ENCODE results near the gene TYROBP. TPM values are rescaled to one million over a fixed set of nuclear protein-coding genes. Genes with fewer than 3 reads are reported as not detected.

Gene TYROBP
- total and polyA plus RNA-seq, 2 of the 4 experiments (the other 2 are of a cell fraction), result not detected

- Histone ChIP-seq H2BK5ac (ENCODE audit: low read depth, low read length, poor library complexity, severe bottlenecking) (no peak overlapping the region), H3K4ac (ENCODE audit: low read depth, low read length) (no peak overlapping the region), H4K91ac (ENCODE audit: insufficient read depth, low read depth, low read length) (no peak overlapping the region), H3K56ac (ENCODE audit: extremely low read depth, insufficient read depth, low read length) (no peak overlapping the region), H3K9me3 (ENCODE audit: control insufficient read depth, insufficient read depth, low read length) (no peaks in the 10 kb centered on the region), H2AFZ (replicated peaks; ENCODE audit: low read length, poor library complexity) (no peak overlapping the region), H4K20me1 (ENCODE audit: insufficient read depth, low read length) (peaks cover 7% of the 10 kb centered on the region), H3K79me1 (ENCODE audit: low read depth in 1 of 2, low read length in 2 of 2) (no peaks in the 10 kb centered on the region), H4K5ac (ENCODE audit: low read depth, low read length) (no peak overlapping the region), H3K36me3 (ENCODE audit: control insufficient read depth, insufficient read depth, low read length) (peaks cover 5% of the 10 kb centered on the region; the same call in 1 of the 2 replicates), H3K4me3 (ENCODE audit: insufficient read depth, low read depth, low read length) (no peak overlapping the region), H2AK9ac (replicated peaks; ENCODE audit: low read depth, low read length, poor library complexity) (no peak overlapping the region), H2BK120ac (ENCODE audit: low read depth, low read length) (no peak overlapping the region), H3K27ac (ENCODE audit: insufficient read depth, low read length) (no peak overlapping the region), H3K27me3 (ENCODE audit: control insufficient read depth, insufficient read depth, low read length) (peaks cover 2% of the 10 kb centered on the region; the same call in 1 of the 2 replicates), H3K14ac (replicated peaks; ENCODE audit: low read depth, low read length) (no peak overlapping the region), H3K9me1 (ENCODE audit: insufficient read depth, low read length) (peaks cover 7% of the 10 kb centered on the region; the same call in 1 of the 2 replicates), H3K18ac (ENCODE audit: low read depth, low read length) (no peak overlapping the region), H3K9ac (ENCODE audit: low read depth, low read length) (no peak overlapping the region), H3K4me1 (ENCODE audit: control insufficient read depth, insufficient read depth, low read length) (no peaks in the 10 kb centered on the region), H3K23ac (ENCODE audit: low read depth, low read length) (no peak overlapping the region), H3K4me2 (ENCODE audit: low read depth, low read length) (no peak overlapping the region), H2BK20ac (ENCODE audit: low read depth, low read length) (no peak overlapping the region), H4K8ac (ENCODE audit: low read depth in 2 of 2, low read length in 2 of 2) (no peak overlapping the region), H2BK15ac (ENCODE audit: low read depth, low read length) (no peak overlapping the region), H2AK5ac (ENCODE audit: low read depth, low read length) (no peak overlapping the region)
- dilution Hi-C loops (cut with HindIII; ENCODE audit: low sequenced_read_pairs, unreplicated experiment), result no loop called here
- no peak for TF ChIP-seq RCOR1 (IDR thresholded peaks at IDR 0.05; ENCODE audit: insufficient replicate concordance, low read length)
- TF ChIP-seq, protein P1, sequence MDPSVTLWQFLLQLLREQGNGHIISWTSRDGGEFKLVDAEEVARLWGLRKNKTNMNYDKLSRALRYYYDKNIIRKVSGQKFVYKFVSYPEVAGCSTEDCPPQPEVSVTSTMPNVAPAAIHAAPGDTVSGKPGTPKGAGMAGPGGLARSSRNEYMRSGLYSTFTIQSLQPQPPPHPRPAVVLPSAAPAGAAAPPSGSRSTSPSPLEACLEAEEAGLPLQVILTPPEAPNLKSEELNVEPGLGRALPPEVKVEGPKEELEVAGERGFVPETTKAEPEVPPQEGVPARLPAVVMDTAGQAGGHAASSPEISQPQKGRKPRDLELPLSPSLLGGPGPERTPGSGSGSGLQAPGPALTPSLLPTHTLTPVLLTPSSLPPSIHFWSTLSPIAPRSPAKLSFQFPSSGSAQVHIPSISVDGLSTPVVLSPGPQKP (IDR thresholded peaks at IDR 0.05; ENCODE audit: borderline replicate concordance, low read depth, low read length), result no peak
- no peak for TF ChIP-seq NFE2L2 (IDR thresholded peaks at IDR 0.05; ENCODE audit: low read depth, low read length)
- POLR2A ChIA-PET (ENCODE audit: unreplicated experiment), result no interaction called here
- no peak for DNase-seq
- CTCF ChIA-PET, result no interaction called here
- no peak for ATAC-seq (ENCODE audit: low read depth)
- WGBS, 2 experiments (ENCODE audit: extremely low coverage in 2 of 2, insufficient read length in 1 of 2), result 88% methylated on average over 3 of the region's 11 CpGs; no CpG with 5 or more reads in 1 of the 2 experiments
- in situ Hi-C loops (cut with MboI; ENCODE audit: low sequenced_read_pairs), result no loop called here
- intact Hi-C loops (cut with micrococcal nuclease), result no loop called here
- BruUV-seq (replicated peaks), result no TSS peak
These were observed 37.2 kb upstream of the TYROBP start for GRCh38 chr19:35945121-35945790.
